ENCODE data around the gene TPK1. TPM values are rescaled to one million over a fixed set of nuclear protein-coding genes. Genes with fewer than 3 reads are reported as not detected.
"Not testable (repeated sequence)": the region's sequence is repeated elsewhere in the genome, so short reads cannot be mapped to it uniquely, and the experiment has no call there.

TPK1 gene
- total RNA-seq, 2 donors from 2014 or later, result 20.3 to 21.7 TPM

GRCh38 chr7:144784441-144784840 is 51.4 kb downstream of the TPK1 start:
- no peaks in the 10 kb centered on the region for H3K9me3 ChIP-seq (ENCODE audit: control insufficient read depth, low read length, poor library complexity, severe bottlenecking)
- no peak for ATAC-seq
- Mint-ChIP-seq H3K4me3 (no peak overlapping the region), H3K36me3 (ENCODE audit: low read depth) (no peaks in the 10 kb centered on the region), H3K27me3 (no peaks in the 10 kb centered on the region), H3K27ac (peak overlapping the region; percentile 19), H3K4me1 (peaks cover 15% of the 10 kb centered on the region)
- no peak for DNase-seq

GRCh38 chr7:144782883-144783282 is 53.0 kb downstream of the TPK1 start:
- no peak overlapping the region for H3K27ac Mint-ChIP-seq
- ATAC-seq, result no peak

GRCh38 chr7:144780071-144780608 is 55.7 kb downstream of the TPK1 start:
- ATAC-seq (no peak), DNase-seq (no peak)
- H3K36me3 Mint-ChIP-seq (ENCODE audit: low read depth), result no peaks in the 10 kb centered on the region
- H3K4me3 Mint-ChIP-seq, result no peak overlapping the region
- H3K4me1 Mint-ChIP-seq, result peaks cover 11% of the 10 kb centered on the region
- H3K27ac Mint-ChIP-seq, result no peak overlapping the region
- no peaks in the 10 kb centered on the region for H3K27me3 Mint-ChIP-seq
- H3K9me3 ChIP-seq (ENCODE audit: control insufficient read depth, low read length, poor library complexity, severe bottlenecking), result no peaks in the 10 kb centered on the region

More at GRCh38 chr7:144782883-144783282, 53.0 kb downstream of the TPK1 start:
- no peaks in the 10 kb centered on the region for H3K9me3 ChIP-seq (ENCODE audit: control insufficient read depth, low read length, poor library complexity, severe bottlenecking)
- Mint-ChIP-seq H3K27me3 (no peaks in the 10 kb centered on the region), H3K36me3 (ENCODE audit: low read depth) (no peaks in the 10 kb centered on the region), H3K4me1 (peaks cover 15% of the 10 kb centered on the region), H3K4me3 (no peak overlapping the region)
- DNase-seq, result no peak

- not testable (repeated sequence) for DNase-seq; H3K27ac Mint-ChIP-seq; H3K27me3 Mint-ChIP-seq; H3K4me1 Mint-ChIP-seq; H3K9me3 ChIP-seq (ENCODE audit: control insufficient read depth, low read length, poor library complexity, severe bottlenecking); H3K36me3 Mint-ChIP-seq (ENCODE audit: low read depth); H3K4me3 Mint-ChIP-seq; ATAC-seq
Observed at GRCh38 chr7:144777889-144778288, 58.0 kb downstream of the TPK1 start.

GRCh38 chr7:144777005-144777839 is 58.6 kb downstream of the TPK1 start:
- H3K4me3 Mint-ChIP-seq, result no peak overlapping the region
- peaks cover 7% of the 10 kb centered on the region for H3K4me1 Mint-ChIP-seq
- H3K27ac Mint-ChIP-seq, result no peak overlapping the region
- no peak for ATAC-seq
- no peak for DNase-seq
- H3K9me3 ChIP-seq (ENCODE audit: control insufficient read depth, low read length, poor library complexity, severe bottlenecking), result no peaks in the 10 kb centered on the region
- H3K36me3 Mint-ChIP-seq (ENCODE audit: low read depth), result no peaks in the 10 kb centered on the region
- H3K27me3 Mint-ChIP-seq, result no peaks in the 10 kb centered on the region

- no peaks in the 10 kb centered on the region for H3K9me3 ChIP-seq (ENCODE audit: control insufficient read depth, low read length, poor library complexity, severe bottlenecking)
- no peak overlapping the region for H3K27ac Mint-ChIP-seq
- H3K27me3 Mint-ChIP-seq, result no peaks in the 10 kb centered on the region
- DNase-seq (no peak), ATAC-seq (no peak)
- no peaks in the 10 kb centered on the region for H3K36me3 Mint-ChIP-seq (ENCODE audit: low read depth)
- peaks cover 4% of the 10 kb centered on the region for H3K4me1 Mint-ChIP-seq
- no peak overlapping the region for H3K4me3 Mint-ChIP-seq
Observed at GRCh38 chr7:144776447-144776846, 59.4 kb downstream of the TPK1 start.

- H3K9me3 ChIP-seq (ENCODE audit: control insufficient read depth, low read length, poor library complexity, severe bottlenecking), result no peaks in the 10 kb centered on the region
- ATAC-seq, result no peak
- no peak for DNase-seq
- peaks cover 9% of the 10 kb centered on the region for H3K4me1 Mint-ChIP-seq
- no peaks in the 10 kb centered on the region for H3K27me3 Mint-ChIP-seq
- H3K36me3 Mint-ChIP-seq (ENCODE audit: low read depth), result no peaks in the 10 kb centered on the region
- no peak overlapping the region for H3K27ac Mint-ChIP-seq
- no peak overlapping the region for H3K4me3 Mint-ChIP-seq
Observed at GRCh38 chr7:144775749-144776148, 60.1 kb downstream of the TPK1 start.

- DNase-seq (no peak), ATAC-seq (no peak)
- Mint-ChIP-seq H3K4me1 (peaks cover 9% of the 10 kb centered on the region), H3K36me3 (ENCODE audit: low read depth) (no peaks in the 10 kb centered on the region), H3K27me3 (no peaks in the 10 kb centered on the region), H3K27ac (peak overlapping the region; percentile 19), H3K4me3 (no peak overlapping the region)
- H3K9me3 ChIP-seq (ENCODE audit: control insufficient read depth, low read length, poor library complexity, severe bottlenecking), result no peaks in the 10 kb centered on the region
Observed at GRCh38 chr7:144771927-144772326, 63.9 kb downstream of the TPK1 start.

- H3K27ac Mint-ChIP-seq, result peak overlapping the region; percentile 19
- no peak for ATAC-seq
- H3K4me3 Mint-ChIP-seq, result no peak overlapping the region
- peaks cover 11% of the 10 kb centered on the region for H3K4me1 Mint-ChIP-seq
- no peaks in the 10 kb centered on the region for H3K36me3 Mint-ChIP-seq (ENCODE audit: low read depth)
- no peaks in the 10 kb centered on the region for H3K9me3 ChIP-seq (ENCODE audit: control insufficient read depth, low read length, poor library complexity, severe bottlenecking)
- DNase-seq, result no peak
- H3K27me3 Mint-ChIP-seq, result no peaks in the 10 kb centered on the region
Observed at GRCh38 chr7:144771174-144771573, 64.7 kb downstream of the TPK1 start.

- H3K36me3 Mint-ChIP-seq (ENCODE audit: low read depth), result no peaks in the 10 kb centered on the region
- no peak overlapping the region for H3K27ac Mint-ChIP-seq
- ATAC-seq, result no peak
- no peaks in the 10 kb centered on the region for H3K27me3 Mint-ChIP-seq
- H3K4me1 Mint-ChIP-seq, result peaks cover 10% of the 10 kb centered on the region
- H3K4me3 Mint-ChIP-seq, result no peak overlapping the region
- no peaks in the 10 kb centered on the region for H3K9me3 ChIP-seq (ENCODE audit: control insufficient read depth, low read length, poor library complexity, severe bottlenecking)
- no peak for DNase-seq
Observed at GRCh38 chr7:144769352-144769751, 66.5 kb downstream of the TPK1 start.

GRCh38 chr7:144768633-144769032 is 67.2 kb downstream of the TPK1 start:
- no peaks in the 10 kb centered on the region for H3K27me3 Mint-ChIP-seq
- ATAC-seq, result no peak
- peaks cover 3% of the 10 kb centered on the region for H3K36me3 Mint-ChIP-seq (ENCODE audit: low read depth)
- no peak for DNase-seq
- peaks cover 10% of the 10 kb centered on the region for H3K4me1 Mint-ChIP-seq
- no peak overlapping the region for H3K4me3 Mint-ChIP-seq
- no peak overlapping the region for H3K27ac Mint-ChIP-seq
- no peaks in the 10 kb centered on the region for H3K9me3 ChIP-seq (ENCODE audit: control insufficient read depth, low read length, poor library complexity, severe bottlenecking)

GRCh38 chr7:144763291-144763690 is 72.6 kb downstream of the TPK1 start:
- H3K9me3 ChIP-seq (ENCODE audit: control insufficient read depth, low read length, poor library complexity, severe bottlenecking), result no peaks in the 10 kb centered on the region
- no peak overlapping the region for H3K4me3 Mint-ChIP-seq

GRCh38 chr7:144762853-144763252 is 73.0 kb downstream of the TPK1 start:
- ATAC-seq (no peak), DNase-seq (no peak)
- Mint-ChIP-seq H3K4me3 (no peak overlapping the region), H3K27ac (no peak overlapping the region), H3K27me3 (no peaks in the 10 kb centered on the region), H3K4me1 (peaks cover 6% of the 10 kb centered on the region), H3K36me3 (ENCODE audit: low read depth) (peaks cover 7% of the 10 kb centered on the region)
- H3K9me3 ChIP-seq (ENCODE audit: control insufficient read depth, low read length, poor library complexity, severe bottlenecking), result no peaks in the 10 kb centered on the region

More at GRCh38 chr7:144763291-144763690, 72.6 kb downstream of the TPK1 start:
- H3K36me3 Mint-ChIP-seq (ENCODE audit: low read depth), result peaks cover 7% of the 10 kb centered on the region
- H3K27ac Mint-ChIP-seq, result no peak overlapping the region
- peaks cover 6% of the 10 kb centered on the region for H3K4me1 Mint-ChIP-seq
- no peaks in the 10 kb centered on the region for H3K27me3 Mint-ChIP-seq
- DNase-seq, result no peak
- ATAC-seq, result no peak

- no peak for ATAC-seq
- H3K36me3 Mint-ChIP-seq (ENCODE audit: low read depth), result peaks cover 7% of the 10 kb centered on the region
Observed at GRCh38 chr7:144761493-144761892, 74.4 kb downstream of the TPK1 start.

More at GRCh38 chr7:144761493-144761892, 74.4 kb downstream of the TPK1 start:
- Mint-ChIP-seq H3K27me3 (no peaks in the 10 kb centered on the region), H3K4me3 (no peak overlapping the region), H3K4me1 (peaks cover 6% of the 10 kb centered on the region), H3K27ac (no peak overlapping the region)
- H3K9me3 ChIP-seq (ENCODE audit: control insufficient read depth, low read length, poor library complexity, severe bottlenecking), result no peaks in the 10 kb centered on the region
- DNase-seq, result no peak
